ENCODE measurements around the gene ACVR1.

The ACVR1 gene

DNA sequence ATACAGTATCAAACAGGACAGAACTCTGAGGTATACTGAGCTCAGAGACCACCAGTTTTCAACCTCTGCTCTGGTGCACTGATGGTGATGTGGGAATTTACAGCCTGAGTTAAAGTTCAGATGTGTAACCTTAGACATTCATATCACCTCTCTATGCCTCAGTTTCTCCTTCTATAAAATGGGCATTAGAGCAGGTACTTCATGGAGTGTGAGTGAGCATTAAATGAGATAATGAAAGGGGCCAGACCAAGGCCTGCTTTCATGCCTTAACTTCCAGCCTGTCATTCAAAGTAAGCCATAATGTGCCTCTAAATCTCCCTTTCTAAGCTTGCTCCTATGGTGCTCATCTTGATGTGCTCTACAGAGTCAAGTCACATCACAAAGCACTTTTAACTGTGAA is 8.4 kb downstream of the ACVR1 start:
- no peak overlapping the region for H3K4me3 ChIP-seq (ENCODE audit: low read length in 2 of 2)
- H3K79me1 ChIP-seq (ENCODE audit: low read depth, low read length), result no peaks in the 10 kb centered on the region
- no peak overlapping the region for H4K8ac ChIP-seq (ENCODE audit: low read depth, low read length)
- no peak overlapping the region for H4K91ac ChIP-seq (ENCODE audit: low read depth, low read length, poor library complexity)
- H2BK120ac ChIP-seq (ENCODE audit: low read depth, low read length), result no peak overlapping the region
- H3K9me3 ChIP-seq (replicated peaks in 1 of 2; ENCODE audit: control insufficient read depth in 2 of 2, insufficient read depth in 1 of 2, low read depth in 1 of 2, low read length in 2 of 2), result no peaks in the 10 kb centered on the region
- H3K27me3 ChIP-seq (ENCODE audit: control insufficient read depth in 3 of 3, insufficient read depth in 3 of 3, low read depth in 1 of 3, low read length in 3 of 3), result no peaks in the 10 kb centered on the region
- H2BK5ac ChIP-seq (ENCODE audit: low read length), result no peak overlapping the region
- H3K18ac ChIP-seq (ENCODE audit: low read length), result no peak overlapping the region
- H2BK15ac ChIP-seq (ENCODE audit: low read length), result no peak overlapping the region
- no peaks in the 10 kb centered on the region for H3K36me3 ChIP-seq (replicated peaks in 1 of 2; ENCODE audit: control insufficient read depth in 2 of 2, insufficient read depth in 2 of 2, low read length in 2 of 2)
- H2AFZ ChIP-seq (ENCODE audit: low read length), result no peak overlapping the region
- H3K27ac ChIP-seq (replicated peaks; ENCODE audit: low read length), result no peak overlapping the region
- no peak overlapping the region for H3K23ac ChIP-seq (ENCODE audit: low read depth, low read length, poor library complexity)
- no peak overlapping the region for H2BK12ac ChIP-seq (ENCODE audit: low read length)
- no peak overlapping the region for H3K9ac ChIP-seq (ENCODE audit: low read depth, low read length, poor library complexity)
- H3K4me1 ChIP-seq (ENCODE audit: control insufficient read depth in 2 of 2, insufficient read depth in 1 of 2, low read depth in 1 of 2, low read length in 2 of 2), result peaks cover 0 to 6% of the 10 kb centered on the region in 2 donors
- H3K4ac ChIP-seq (ENCODE audit: low read length), result no peak overlapping the region
- no peak overlapping the region for H2AK5ac ChIP-seq (ENCODE audit: low read depth, low read length)
- no peak overlapping the region for H3K14ac ChIP-seq (ENCODE audit: low read length)
- H3K4me2 ChIP-seq (ENCODE audit: insufficient read depth, low read length, poor library complexity, severe bottlenecking), result no peak overlapping the region
- no peak for DNase-seq (ENCODE audit: low spot score)

DNA sequence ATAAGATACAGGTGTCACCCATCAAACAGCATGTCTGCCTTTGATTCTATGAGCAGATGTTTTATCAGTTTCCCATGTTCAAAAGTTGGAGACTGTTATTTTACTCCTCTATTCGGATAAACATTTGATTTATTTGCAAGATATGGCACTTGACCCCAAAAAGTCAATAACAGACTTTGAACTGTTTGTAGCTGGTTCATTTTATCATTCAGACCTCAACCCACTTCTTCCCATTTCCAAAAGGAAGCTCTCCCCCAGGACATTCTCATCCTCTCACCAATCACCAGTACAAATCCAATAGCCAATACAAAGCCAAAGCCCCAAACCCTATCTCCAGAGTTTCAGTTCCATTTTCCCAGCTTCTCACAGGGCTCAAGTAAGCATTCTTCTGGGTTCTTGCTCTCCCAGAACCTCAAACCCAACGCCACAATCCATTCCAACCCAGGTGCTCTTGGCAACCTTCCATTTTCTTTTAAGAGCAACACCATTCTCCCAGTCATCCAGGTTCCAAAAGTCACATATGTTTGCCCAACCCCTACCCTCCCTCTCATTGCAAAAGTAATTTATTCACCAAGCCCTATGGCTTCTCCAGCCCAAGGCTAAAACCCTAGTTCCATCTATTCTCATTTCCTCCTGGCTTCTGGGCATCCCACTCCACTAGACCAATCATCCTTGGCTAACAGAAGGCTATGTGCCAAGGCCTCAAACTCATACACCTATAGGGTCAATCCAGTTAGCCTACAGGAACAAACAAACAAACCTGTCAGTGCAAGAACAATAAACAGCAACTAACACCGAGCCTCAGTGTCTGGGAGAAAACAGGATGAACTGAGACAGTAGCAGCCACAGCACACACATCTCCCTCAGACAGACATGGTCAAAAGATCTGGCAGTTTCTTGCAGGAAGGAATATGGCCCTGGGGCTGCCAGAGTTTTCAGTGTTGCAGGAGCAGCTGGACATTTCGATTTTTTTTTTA is 9.2 kb downstream of the ACVR1 start:
- Histone ChIP-seq H3K18ac (ENCODE audit: low read length) (no peak overlapping the region), H2BK5ac (ENCODE audit: low read length) (no peak overlapping the region), H2AK5ac (ENCODE audit: low read depth, low read length) (no peak overlapping the region), H2BK15ac (ENCODE audit: low read length) (no peak overlapping the region), H3K9ac (ENCODE audit: low read depth, low read length, poor library complexity) (no peak overlapping the region), H3K27ac (replicated peaks; ENCODE audit: low read length) (no peak overlapping the region), H3K14ac (ENCODE audit: low read length) (no peak overlapping the region), H3K9me3 (replicated peaks in 1 of 2; ENCODE audit: control insufficient read depth in 2 of 2, insufficient read depth in 1 of 2, low read depth in 1 of 2, low read length in 2 of 2) (no peaks in the 10 kb centered on the region), H3K4me3 (ENCODE audit: low read length in 2 of 2) (no peak overlapping the region), H3K4me2 (ENCODE audit: insufficient read depth, low read length, poor library complexity, severe bottlenecking) (no peak overlapping the region), H2AFZ (ENCODE audit: low read length) (no peak overlapping the region), H3K23ac (ENCODE audit: low read depth, low read length, poor library complexity) (no peak overlapping the region), H3K27me3 (ENCODE audit: control insufficient read depth in 3 of 3, insufficient read depth in 3 of 3, low read depth in 1 of 3, low read length in 3 of 3) (no peaks in the 10 kb centered on the region), H2BK12ac (ENCODE audit: low read length) (no peak overlapping the region), H3K36me3 (replicated peaks in 1 of 2; ENCODE audit: control insufficient read depth in 2 of 2, insufficient read depth in 2 of 2, low read length in 2 of 2) (no peaks in the 10 kb centered on the region), H2BK120ac (ENCODE audit: low read depth, low read length) (no peak overlapping the region), H4K91ac (ENCODE audit: low read depth, low read length, poor library complexity) (no peak overlapping the region), H4K8ac (ENCODE audit: low read depth, low read length) (no peak overlapping the region), H3K79me1 (ENCODE audit: low read depth, low read length) (no peaks in the 10 kb centered on the region), H3K4me1 (ENCODE audit: control insufficient read depth in 2 of 2, insufficient read depth in 1 of 2, low read depth in 1 of 2, low read length in 2 of 2) (peaks cover 0 to 6% of the 10 kb centered on the region in 2 donors), H3K4ac (ENCODE audit: low read length) (no peak overlapping the region)
- WGBS, 2 donors (ENCODE audit: extremely low coverage in 2 of 2, insufficient read length in 2 of 2, insufficient replicate concordance in 1 of 2), result no CpG with 5 or more reads among the region's 4 CpGs
- no peak for DNase-seq (ENCODE audit: low spot score)

- no peak overlapping the region for H4K8ac ChIP-seq (ENCODE audit: low read depth, low read length)
- WGBS, 2 donors (ENCODE audit: extremely low coverage in 2 of 2, insufficient read length in 2 of 2, insufficient replicate concordance in 1 of 2), result no CpG with 5 or more reads among the region's 3 CpGs
- no peak overlapping the region for H3K18ac ChIP-seq (ENCODE audit: low read length)
- H3K27me3 ChIP-seq (ENCODE audit: control insufficient read depth in 3 of 3, insufficient read depth in 3 of 3, low read depth in 1 of 3, low read length in 3 of 3), result no peaks in the 10 kb centered on the region
- H3K23ac ChIP-seq (ENCODE audit: low read depth, low read length, poor library complexity), result no peak overlapping the region
- H3K4ac ChIP-seq (ENCODE audit: low read length), result no peak overlapping the region
- no peak overlapping the region for H3K14ac ChIP-seq (ENCODE audit: low read length)
- no peaks in the 10 kb centered on the region for H3K79me1 ChIP-seq (ENCODE audit: low read depth, low read length)
- no peak overlapping the region for H2AFZ ChIP-seq (ENCODE audit: low read length)
- no peak overlapping the region for H2BK120ac ChIP-seq (ENCODE audit: low read depth, low read length)
- no peaks in the 10 kb centered on the region for H3K36me3 ChIP-seq (replicated peaks in 1 of 2; ENCODE audit: control insufficient read depth in 2 of 2, insufficient read depth in 2 of 2, low read length in 2 of 2)
- no peak overlapping the region for H3K4me2 ChIP-seq (ENCODE audit: insufficient read depth, low read length, poor library complexity, severe bottlenecking)
- no peak overlapping the region for H4K91ac ChIP-seq (ENCODE audit: low read depth, low read length, poor library complexity)
- H2BK15ac ChIP-seq (ENCODE audit: low read length), result no peak overlapping the region
- H3K4me1 ChIP-seq (ENCODE audit: control insufficient read depth in 2 of 2, insufficient read depth in 1 of 2, low read depth in 1 of 2, low read length in 2 of 2), result peaks cover 0 to 6% of the 10 kb centered on the region in 2 donors
- no peak overlapping the region for H2BK12ac ChIP-seq (ENCODE audit: low read length)
- no peaks in the 10 kb centered on the region for H3K9me3 ChIP-seq (replicated peaks in 1 of 2; ENCODE audit: control insufficient read depth in 2 of 2, insufficient read depth in 1 of 2, low read depth in 1 of 2, low read length in 2 of 2)
- no peak overlapping the region for H3K4me3 ChIP-seq (ENCODE audit: low read length in 2 of 2)
- H2BK5ac ChIP-seq (ENCODE audit: low read length), result no peak overlapping the region
- no peak overlapping the region for H3K27ac ChIP-seq (replicated peaks; ENCODE audit: low read length)
- no peak overlapping the region for H2AK5ac ChIP-seq (ENCODE audit: low read depth, low read length)
- no peak overlapping the region for H3K9ac ChIP-seq (ENCODE audit: low read depth, low read length, poor library complexity)
- DNase-seq (ENCODE audit: low spot score), result no peak
These were observed 9.9 kb downstream of the ACVR1 start for GRCh38 chr2:157866202-157866601.

GRCh38 chr2:157864857-157865430 is 11.2 kb downstream of the ACVR1 start:
- Histone ChIP-seq H3K9me3 (replicated peaks in 1 of 2; ENCODE audit: control insufficient read depth in 2 of 2, insufficient read depth in 1 of 2, low read depth in 1 of 2, low read length in 2 of 2) (no peaks in the 10 kb centered on the region), H4K91ac (ENCODE audit: low read depth, low read length, poor library complexity) (no peak overlapping the region), H3K27ac (replicated peaks; ENCODE audit: low read length) (no peak overlapping the region), H3K27me3 (ENCODE audit: control insufficient read depth in 3 of 3, insufficient read depth in 3 of 3, low read depth in 1 of 3, low read length in 3 of 3) (no peaks in the 10 kb centered on the region), H3K18ac (ENCODE audit: low read length) (no peak overlapping the region), H3K4me3 (ENCODE audit: low read length in 2 of 2) (no peak overlapping the region), H3K79me1 (ENCODE audit: low read depth, low read length) (no peaks in the 10 kb centered on the region), H2AK5ac (ENCODE audit: low read depth, low read length) (no peak overlapping the region), H3K4me1 (ENCODE audit: control insufficient read depth in 2 of 2, insufficient read depth in 1 of 2, low read depth in 1 of 2, low read length in 2 of 2) (peaks cover 0 to 6% of the 10 kb centered on the region in 2 donors), H3K4ac (ENCODE audit: low read length) (no peak overlapping the region), H2AFZ (ENCODE audit: low read length) (no peak overlapping the region), H2BK5ac (ENCODE audit: low read length) (no peak overlapping the region), H3K36me3 (replicated peaks in 1 of 2; ENCODE audit: control insufficient read depth in 2 of 2, insufficient read depth in 2 of 2, low read length in 2 of 2) (no peaks in the 10 kb centered on the region), H2BK15ac (ENCODE audit: low read length) (no peak overlapping the region), H3K23ac (ENCODE audit: low read depth, low read length, poor library complexity) (no peak overlapping the region), H3K4me2 (ENCODE audit: insufficient read depth, low read length, poor library complexity, severe bottlenecking) (no peak overlapping the region), H3K9ac (ENCODE audit: low read depth, low read length, poor library complexity) (no peak overlapping the region), H4K8ac (ENCODE audit: low read depth, low read length) (no peak overlapping the region), H2BK12ac (ENCODE audit: low read length) (no peak overlapping the region), H3K14ac (ENCODE audit: low read length) (no peak overlapping the region), H2BK120ac (ENCODE audit: low read depth, low read length) (no peak overlapping the region)
- WGBS, 2 donors (ENCODE audit: extremely low coverage in 2 of 2, insufficient read length in 2 of 2, insufficient replicate concordance in 1 of 2), result no CpG with 5 or more reads among the region's 2 CpGs
- DNase-seq (ENCODE audit: low spot score), result no peak
